Fibroblast of pulmonary artery (primary cell): ENCODE measurements around the gene NRXN3.

Experiments used
- DNase-seq: peaks from one replicate; pipeline ENCODE4 v3.0.0-alpha.2; 2010; ENCODE audit warnings: low read depth
- H3K4me3 ChIP-seq: replicated peaks from 2 replicates; pipeline ENCODE4 v1.5.1; 2011; ENCODE audit warnings: low read depth, mild to moderate bottlenecking, control low read depth, low read length, moderate library complexity
- TF ChIP-seq, protein P1 (sequence below): IDR thresholded peaks from 2 replicates; pipeline ENCODE4 v1.5.1; 2011; ENCODE audit warnings: mild to moderate bottlenecking, control low read depth, low read length, inconsistent platforms; ENCODE audit errors: missing control alignments

The NRXN3 gene

GRCh38 chr14:79638672-79639266, 1468.6 kb downstream of the NRXN3 start:
- H3K4me3 ChIP-seq, result no peak overlapping the region
- TF ChIP-seq, protein P1, sequence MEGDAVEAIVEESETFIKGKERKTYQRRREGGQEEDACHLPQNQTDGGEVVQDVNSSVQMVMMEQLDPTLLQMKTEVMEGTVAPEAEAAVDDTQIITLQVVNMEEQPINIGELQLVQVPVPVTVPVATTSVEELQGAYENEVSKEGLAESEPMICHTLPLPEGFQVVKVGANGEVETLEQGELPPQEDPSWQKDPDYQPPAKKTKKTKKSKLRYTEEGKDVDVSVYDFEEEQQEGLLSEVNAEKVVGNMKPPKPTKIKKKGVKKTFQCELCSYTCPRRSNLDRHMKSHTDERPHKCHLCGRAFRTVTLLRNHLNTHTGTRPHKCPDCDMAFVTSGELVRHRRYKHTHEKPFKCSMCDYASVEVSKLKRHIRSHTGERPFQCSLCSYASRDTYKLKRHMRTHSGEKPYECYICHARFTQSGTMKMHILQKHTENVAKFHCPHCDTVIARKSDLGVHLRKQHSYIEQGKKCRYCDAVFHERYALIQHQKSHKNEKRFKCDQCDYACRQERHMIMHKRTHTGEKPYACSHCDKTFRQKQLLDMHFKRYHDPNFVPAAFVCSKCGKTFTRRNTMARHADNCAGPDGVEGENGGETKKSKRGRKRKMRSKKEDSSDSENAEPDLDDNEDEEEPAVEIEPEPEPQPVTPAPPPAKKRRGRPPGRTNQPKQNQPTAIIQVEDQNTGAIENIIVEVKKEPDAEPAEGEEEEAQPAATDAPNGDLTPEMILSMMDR, result no peak
- DNase-seq, result no peak

- TF ChIP-seq, protein P1, result no peak
- DNase-seq, result no peak
- no peak overlapping the region for H3K4me3 ChIP-seq
Measured at GRCh38 chr14:79639613-79640012, 1469.4 kb downstream of the NRXN3 start.

DNA sequence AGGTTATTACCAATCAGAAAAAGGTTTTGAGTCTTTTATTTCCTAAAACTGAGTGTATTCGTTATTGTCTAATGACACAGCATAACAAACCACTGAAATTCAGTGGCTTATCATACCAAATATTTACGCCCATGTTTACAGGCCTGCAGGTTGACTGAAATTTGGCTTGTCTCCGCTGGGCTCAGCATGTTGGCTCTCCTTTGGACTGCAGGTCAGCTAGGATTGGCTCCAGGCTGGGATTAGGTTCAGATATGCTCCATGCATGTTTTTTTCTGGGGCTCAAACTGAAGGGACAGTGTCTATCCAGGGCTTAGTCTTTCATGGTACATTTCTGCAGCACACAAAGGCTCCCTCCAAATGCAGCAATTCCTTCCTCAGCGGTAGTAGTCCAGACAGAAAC, 1471.2 kb downstream of the NRXN3 start:
- H3K4me3 ChIP-seq, result no peak overlapping the region
- DNase-seq, result no peak
- TF ChIP-seq, protein P1, result no peak

DNA sequence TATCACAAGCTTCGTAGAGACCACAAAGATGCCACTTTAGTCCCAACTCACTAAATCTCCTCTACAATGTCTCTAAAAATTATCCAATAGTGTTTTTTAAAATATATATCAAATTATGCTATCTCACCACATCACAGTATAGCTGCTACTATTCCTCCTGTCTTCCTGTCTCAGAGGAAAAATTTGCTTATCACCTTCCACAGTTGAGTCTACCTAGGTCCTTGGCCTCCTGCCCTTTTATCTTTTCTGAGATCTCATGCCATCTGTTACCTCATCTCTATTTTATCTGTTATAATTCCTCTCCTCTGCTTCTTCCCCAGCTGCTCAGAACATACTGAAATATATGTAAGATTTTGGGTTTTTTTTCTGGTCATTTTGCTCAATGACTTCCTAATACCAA, 1473.0 kb downstream of the NRXN3 start:
- TF ChIP-seq, protein P1, result no peak
- no peak overlapping the region for H3K4me3 ChIP-seq
- DNase-seq, result no peak

DNA sequence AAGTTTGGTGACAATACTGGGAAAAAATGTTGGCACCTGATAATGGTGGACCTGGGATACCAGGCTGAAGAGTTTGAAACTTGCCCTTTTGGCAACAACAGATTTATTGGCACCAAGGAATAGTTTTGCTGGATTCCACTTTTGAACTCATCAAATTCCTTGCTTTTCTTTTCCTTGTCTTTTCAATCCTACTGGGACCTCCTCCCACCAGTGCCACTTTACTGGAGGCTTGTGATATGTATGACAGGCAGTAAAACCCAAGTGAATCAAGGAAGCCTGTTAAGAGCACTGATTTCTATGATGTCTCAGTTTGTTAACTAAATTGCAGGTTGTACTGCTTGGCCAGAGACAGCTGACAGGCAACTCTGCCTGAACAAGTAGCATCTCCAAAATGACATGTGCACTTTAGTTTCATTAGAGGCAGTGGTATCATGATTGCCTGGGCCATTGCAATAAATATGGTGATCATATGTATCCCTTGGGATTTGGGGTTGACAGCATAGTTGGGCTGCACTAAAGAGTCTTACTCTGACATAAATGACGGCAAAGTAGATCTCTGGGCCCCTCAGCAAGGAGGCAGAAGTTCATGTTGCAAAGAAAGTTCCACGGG, 1475.7 kb downstream of the NRXN3 start:
- H3K4me3 ChIP-seq, result no peak overlapping the region
- TF ChIP-seq, protein P1, result no peak
- DNase-seq, result no peak

DNA sequence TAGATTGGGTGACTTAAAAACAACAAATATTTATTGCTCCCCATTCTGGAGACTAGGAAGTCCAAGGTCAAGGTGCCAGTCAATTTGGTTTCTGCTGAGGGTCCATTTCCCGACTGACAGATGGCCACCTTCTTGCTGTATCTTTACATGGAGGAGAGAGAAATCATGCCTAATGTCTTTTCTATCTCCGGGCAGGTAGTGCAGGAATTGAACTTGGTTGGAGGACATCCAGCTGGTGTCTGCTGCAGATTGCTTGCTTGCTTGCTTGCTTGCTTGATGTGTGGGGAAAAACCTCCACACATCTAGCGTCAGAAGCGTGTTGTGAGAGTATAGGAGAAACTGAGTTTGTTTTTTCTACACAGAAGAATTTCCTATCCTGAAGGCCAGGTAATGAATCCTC, 1479.7 kb downstream of the NRXN3 start:
- DNase-seq, result no peak
- H3K4me3 ChIP-seq, result no peak overlapping the region
- TF ChIP-seq, protein P1, result no peak

DNA sequence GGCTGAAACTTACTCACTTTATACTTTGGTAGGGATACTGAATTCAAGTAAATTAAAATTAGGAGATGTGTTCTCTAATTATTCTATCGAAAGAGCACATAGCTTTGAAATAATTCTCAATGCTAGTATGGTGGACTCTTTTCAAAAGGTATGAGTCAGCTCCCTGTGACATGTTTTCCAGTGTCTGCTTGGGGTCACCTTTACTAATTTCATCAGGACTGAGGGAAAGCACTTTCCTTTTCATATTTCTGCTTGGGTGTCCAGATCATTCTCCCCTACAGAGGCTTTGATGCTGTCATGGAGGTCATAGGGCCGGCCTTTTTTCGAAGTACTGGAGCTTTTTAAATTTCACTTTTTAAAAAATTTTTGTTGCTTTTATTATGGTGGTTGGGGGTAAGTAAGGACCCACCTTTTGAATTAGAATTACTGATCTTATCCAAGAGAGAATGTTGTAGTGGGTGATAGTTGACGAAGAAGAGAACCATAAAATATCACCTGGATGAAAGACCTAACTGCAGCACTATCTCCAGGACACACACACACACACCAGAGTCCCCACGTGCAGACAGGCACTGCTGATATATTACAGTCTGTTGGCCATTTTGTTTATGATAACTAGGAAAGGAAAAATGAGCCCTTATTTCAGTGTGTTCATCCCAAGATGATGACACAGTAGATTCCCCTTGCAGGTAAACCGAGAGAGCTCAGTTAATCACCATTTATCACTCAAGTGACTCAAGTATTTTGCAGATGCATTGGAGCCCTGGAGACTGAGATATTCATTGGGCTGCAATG, 1482.5 kb downstream of the NRXN3 start:
- no peak overlapping the region for H3K4me3 ChIP-seq
- DNase-seq, result no peak
- TF ChIP-seq, protein P1, result no peak
